Measurements from ENCODE around the gene NOPCHAP1.
"Not testable (repeated sequence)": the region's sequence is repeated elsewhere in the genome, so short reads cannot be mapped to it uniquely, and the experiment has no call there.

GRCh38 chr12:104977688-104978087 lies 8.4 kb upstream of the NOPCHAP1 start:
- not testable (repeated sequence) for TF ChIP-seq CTCF (conservative IDR thresholded peaks at IDR 0.05); ZFX (IDR thresholded peaks at IDR 0.05)
